ENCODE results near the gene GLT8D1. TPM values are rescaled to one million over a fixed set of nuclear protein-coding genes. Genes with fewer than 3 reads are reported as not detected.

The GLT8D1 gene
- total RNA-seq, 2 experiments from 2014 or later: 34.0 to 35.6 TPM

GRCh38 chr3:52724511-52724910 lies 18.9 kb upstream of the GLT8D1 start:
- H3K4me1 ChIP-seq (ENCODE audit: insufficient read depth, low read length, poor library complexity, severe bottlenecking): peaks cover 25% of the 10 kb centered on the region
- H3K9me3 ChIP-seq (ENCODE audit: low read length): peaks cover 16% of the 10 kb centered on the region; the same call in 1 of the 2 replicates
- no peak overlapping the region for H3K4me3 ChIP-seq (ENCODE audit: low read depth, low read length, poor library complexity, severe bottlenecking)
- no peak overlapping the region for H3K4me2 ChIP-seq (ENCODE audit: low read length)
- H3K27ac ChIP-seq (ENCODE audit: low read depth, low read length, poor library complexity, severe bottlenecking): no peak overlapping the region
- no peak overlapping the region for H2AFZ ChIP-seq (ENCODE audit: low read length)
- ChIA-PET POLR2A (interaction anchor here (0.6 to 0.8 kb wide), 3 partner anchors 10 to 136 kb away, joined by 3 to 7 read pairs (median 4); no protein-coding TSS in a partner anchor), CTCF (ENCODE audit: unreplicated experiment) (no interaction called here)
- no peaks in the 10 kb centered on the region for H3K9me2 ChIP-seq (ENCODE audit: insufficient read depth, low read length)
- H3K36me3 ChIP-seq (ENCODE audit: insufficient read depth, low read length): peaks cover 34% of the 10 kb centered on the region
- H4K20me1 ChIP-seq (ENCODE audit: insufficient read depth, low read length): no peaks in the 10 kb centered on the region
- BruUV-seq (replicated peaks): no TSS peak
- intact Hi-C loops (cut with micrococcal nuclease; ENCODE audit: unreplicated experiment): no loop called here
- no peaks in the 10 kb centered on the region for H3K79me2 ChIP-seq (ENCODE audit: insufficient read depth, low read depth, low read length)
- TF ChIP-seq EZH2phosphoT487 (IDR thresholded peaks at IDR 0.05; ENCODE audit: borderline replicate concordance, low read depth, low read length): no peak
- no peak for TF ChIP-seq CTCF (conservative IDR thresholded peaks at IDR 0.05; ENCODE audit: low read length)
- no peak for DNase-seq (ENCODE audit: low spot score)

- Histone ChIP-seq H3K4me2 (ENCODE audit: low read length) (no peak overlapping the region), H4K20me1 (ENCODE audit: insufficient read depth, low read length) (no peaks in the 10 kb centered on the region), H3K4me3 (ENCODE audit: low read depth, low read length, poor library complexity, severe bottlenecking) (no peak overlapping the region), H3K79me2 (ENCODE audit: insufficient read depth, low read depth, low read length) (no peaks in the 10 kb centered on the region), H3K27ac (ENCODE audit: low read depth, low read length, poor library complexity, severe bottlenecking) (no peak overlapping the region), H3K36me3 (ENCODE audit: insufficient read depth, low read length) (peaks cover 35% of the 10 kb centered on the region), H3K9me2 (ENCODE audit: insufficient read depth, low read length) (no peaks in the 10 kb centered on the region), H3K4me1 (ENCODE audit: insufficient read depth, low read length, poor library complexity, severe bottlenecking) (peaks cover 25% of the 10 kb centered on the region), H2AFZ (ENCODE audit: low read length) (no peak overlapping the region), H3K9me3 (ENCODE audit: low read length) (peaks cover 16% of the 10 kb centered on the region; the same call in 1 of the 2 replicates)
- TF ChIP-seq CTCF (conservative IDR thresholded peaks at IDR 0.05; ENCODE audit: low read length) (no peak), EZH2phosphoT487 (IDR thresholded peaks at IDR 0.05; ENCODE audit: borderline replicate concordance, low read depth, low read length) (no peak)
- DNase-seq (ENCODE audit: low spot score): no peak
- POLR2A ChIA-PET: no interaction called here
- intact Hi-C loops (cut with micrococcal nuclease; ENCODE audit: unreplicated experiment): no loop called here
- no TSS peak for BruUV-seq (replicated peaks)
- CTCF ChIA-PET (ENCODE audit: unreplicated experiment): no interaction called here
These were observed 18.3 kb upstream of the GLT8D1 start for GRCh38 chr3:52723935-52724334.

GRCh38 chr3:52722491-52722890 lies 16.9 kb upstream of the GLT8D1 start:
- Histone ChIP-seq H3K9me2 (ENCODE audit: insufficient read depth, low read length) (no peaks in the 10 kb centered on the region), H3K36me3 (ENCODE audit: insufficient read depth, low read length) (peaks cover 37% of the 10 kb centered on the region), H2AFZ (ENCODE audit: low read length) (no peak overlapping the region), H3K9me3 (ENCODE audit: low read length) (peaks cover 12% of the 10 kb centered on the region; the same call in 1 of the 2 replicates), H3K4me3 (ENCODE audit: low read depth, low read length, poor library complexity, severe bottlenecking) (no peak overlapping the region), H3K79me2 (ENCODE audit: insufficient read depth, low read depth, low read length) (no peaks in the 10 kb centered on the region), H3K4me2 (ENCODE audit: low read length) (no peak overlapping the region), H3K27ac (ENCODE audit: low read depth, low read length, poor library complexity, severe bottlenecking) (no peak overlapping the region), H3K4me1 (ENCODE audit: insufficient read depth, low read length, poor library complexity, severe bottlenecking) (peaks cover 25% of the 10 kb centered on the region), H4K20me1 (ENCODE audit: insufficient read depth, low read length) (no peaks in the 10 kb centered on the region)
- ChIA-PET POLR2A (interaction anchor here (0.6 kb wide), 1 partner anchor 169 kb away, joined by 4 read pairs; no protein-coding TSS in a partner anchor), CTCF (ENCODE audit: unreplicated experiment) (no interaction called here)
- DNase-seq (ENCODE audit: low spot score): no peak
- TF ChIP-seq CTCF (conservative IDR thresholded peaks at IDR 0.05; ENCODE audit: low read length): no peak
- TF ChIP-seq EZH2phosphoT487 (IDR thresholded peaks at IDR 0.05; ENCODE audit: borderline replicate concordance, low read depth, low read length): no peak
- intact Hi-C loops (cut with micrococcal nuclease; ENCODE audit: unreplicated experiment): no loop called here
- no TSS peak for BruUV-seq (replicated peaks)
